Lower leg skin (tissue), 4 donors: ENCODE measurements around the gene KCNC3. TPM values are rescaled to one million over a fixed set of nuclear protein-coding genes. Genes with fewer than 3 reads are reported as not detected.
A peak's percentile ranks its signal among the peaks of the same experiment; 100 is the strongest.

Experiments
- DNase-seq, 2 donors: peaks; one replicate each; pipeline ENCODE4 v3.0.0-alpha.2; 2019; ENCODE audit warnings: low spot score in 2 of 2
- H3K4me3 ChIP-seq: fragments of 200-600 bp; sonication (generic); 2 replicates; pipeline ENCODE4 v1.5.1; 2017; ENCODE audit warnings: mild to moderate bottlenecking, low read depth; ENCODE audit not compliant: poor library complexity, severe bottlenecking
- CTCF ChIP-seq, 3 donors: fragments of 450-650 bp; IDR thresholded peaks; one replicate each; pipeline ENCODE4 v1.5.1; 2016; ENCODE audit warnings: antibody characterized with exemption in 3 of 3, mild to moderate bottlenecking in 3 of 3, moderate library complexity in 2 of 3
- POLR2A ChIP-seq, 2 donors: fragments of 450-650 bp; IDR thresholded peaks; one replicate each; pipeline ENCODE4 v1.6.1; 2016 to 2017; ENCODE audit warnings: antibody characterized with exemption in 2 of 2, mild to moderate bottlenecking in 1 of 2, moderate library complexity in 1 of 2
- WGBS, 2 donors: methylation state at CpG; one replicate each; pipeline ENCODE4 v1.1.5; 2018; 5-methylcytosine and 5-hydroxymethylcytosine counted together
- intact Hi-C: fragments of 100-400 bp; cut with DNase I; formaldehyde crosslinking; loops from one replicate; pipeline ENCODE4 v1.15.0; 2023; ENCODE audit warnings: low total_unique reads
- total RNA-seq, 4 donors: library from RNA; depleted of rRNA; stranded (reverse); fragments of >200 nt; gene quantifications; one replicate each; pipeline ENCODE4 v1.1.0, GENCODE V29; 2016

The KCNC3 gene
- total RNA-seq = 1 to 10 TPM in 3 of 4 donors, under 1 TPM in 1; 0.53 to 2.0 (median 1.7) TPM

DNA sequence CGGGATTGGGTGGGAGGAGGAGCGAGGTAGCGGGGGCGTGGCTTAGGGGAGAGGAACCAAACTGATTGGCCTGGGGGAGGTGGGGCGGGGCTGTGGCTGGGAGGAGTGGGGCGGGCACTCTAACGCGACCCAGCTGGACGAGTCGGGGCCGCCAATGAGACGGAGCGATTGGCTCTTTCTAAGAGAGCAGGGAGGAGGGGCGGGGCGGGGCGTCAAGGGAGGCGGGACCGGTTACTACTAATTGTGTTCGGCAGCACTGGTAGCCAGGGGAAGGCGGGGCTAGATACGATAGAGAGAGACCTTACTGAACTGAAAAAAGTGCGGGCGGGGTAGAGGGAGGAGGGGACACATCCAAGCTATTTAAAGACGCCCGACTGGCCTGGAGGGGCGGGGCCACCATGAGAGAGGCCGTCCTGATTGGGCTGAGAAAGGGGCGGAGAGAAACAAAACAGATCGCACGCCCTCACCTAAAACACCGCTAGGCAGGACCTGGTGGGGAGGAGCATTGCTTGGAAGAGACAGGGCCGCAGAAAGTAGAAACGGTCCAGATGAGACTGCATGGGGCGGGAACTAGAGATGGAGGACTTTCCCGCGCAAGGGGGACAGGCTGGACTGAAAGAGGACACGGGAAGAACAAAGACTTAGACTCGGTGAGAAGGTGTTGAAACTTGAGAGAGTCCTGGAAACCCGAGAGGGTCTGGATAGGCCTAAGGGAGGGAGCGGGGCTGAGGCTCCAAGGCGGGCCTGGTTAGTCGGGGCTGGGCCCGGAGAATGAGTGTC lies at the start of gene KCNC3:
KCNC3 (minus strand) TSS at position 232 of the 780 bp plus-strand sequence. CDS start 295 bp downstream, outside the sequence.
- 2% methylated on average over 39 to 40 of the region's 43 CpGs for WGBS, 2 donors
- H3K4me3 ChIP-seq = no peak within 1 kb of the TSS
- TF ChIP-seq POLR2A (IDR thresholded peaks at IDR 0.05) (no peak), CTCF (IDR thresholded peaks at IDR 0.05) (no peak)
- intact Hi-C loops = no loop called here
- DNase-seq = peak; percentile 99 to 100

- intact Hi-C loops = no loop called here
- 92 to 97% methylated on average over 5 to 10 of the region's 10 CpGs for WGBS, 2 donors
- H3K4me3 ChIP-seq = no peak overlapping the region
- DNase-seq = no peak
- TF ChIP-seq CTCF (IDR thresholded peaks at IDR 0.05) = no peak
- TF ChIP-seq POLR2A (IDR thresholded peaks at IDR 0.05) = no peak
These were observed 49.7 kb upstream of the KCNC3 start for GRCh38 chr19:50378863-50379236.

DNA sequence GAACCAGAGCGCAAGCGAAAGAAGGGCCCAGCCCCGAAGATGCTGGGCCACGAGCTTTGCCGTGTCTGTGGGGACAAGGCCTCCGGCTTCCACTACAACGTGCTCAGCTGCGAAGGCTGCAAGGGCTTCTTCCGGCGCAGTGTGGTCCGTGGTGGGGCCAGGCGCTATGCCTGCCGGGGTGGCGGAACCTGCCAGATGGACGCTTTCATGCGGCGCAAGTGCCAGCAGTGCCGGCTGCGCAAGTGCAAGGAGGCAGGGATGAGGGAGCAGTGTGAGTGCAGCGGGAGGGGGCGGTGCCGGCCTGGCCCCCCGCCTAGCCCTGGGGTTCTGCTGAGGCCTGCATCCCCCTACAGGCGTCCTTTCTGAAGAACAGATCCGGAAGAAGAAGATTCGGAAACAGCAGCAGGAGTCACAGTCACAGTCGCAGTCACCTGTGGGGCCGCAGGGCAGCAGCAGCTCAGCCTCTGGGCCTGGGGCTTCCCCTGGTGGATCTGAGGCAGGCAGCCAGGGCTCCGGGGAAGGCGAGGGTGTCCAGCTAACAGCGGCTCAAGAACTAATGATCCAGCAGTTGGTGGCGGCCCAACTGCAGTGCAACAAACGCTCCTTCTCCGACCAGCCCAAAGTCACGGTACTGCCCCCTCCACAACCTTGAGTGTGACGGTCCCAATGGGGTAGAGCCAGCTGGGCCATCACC lies 49.1 kb upstream of the KCNC3 start:
- no peak for TF ChIP-seq POLR2A (IDR thresholded peaks at IDR 0.05)
- no peak for TF ChIP-seq CTCF (IDR thresholded peaks at IDR 0.05)
- intact Hi-C loops = no loop called here
- DNase-seq = no peak
- no peak overlapping the region for H3K4me3 ChIP-seq
- 90% methylated on average over 32 to 34 of the region's 36 CpGs for WGBS, 2 donors

DNA sequence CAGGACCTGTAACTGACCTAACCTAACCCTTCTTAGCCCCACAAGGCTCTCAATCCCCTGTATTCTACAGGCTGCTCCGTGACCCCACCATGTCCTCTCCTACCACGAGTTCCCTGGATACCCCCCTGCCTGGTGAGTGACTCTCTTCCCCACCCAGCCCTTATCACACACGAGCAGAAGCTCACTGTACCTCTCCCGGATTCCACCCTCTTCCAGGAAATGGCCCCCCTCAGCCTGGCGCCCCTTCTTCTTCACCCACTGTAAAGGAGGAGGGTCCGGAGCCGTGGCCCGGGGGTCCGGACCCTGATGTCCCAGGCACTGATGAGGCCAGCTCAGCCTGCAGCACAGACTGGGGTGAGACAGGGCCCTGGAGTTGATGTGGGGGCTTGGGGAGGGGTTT lies 48.3 kb upstream of the KCNC3 start:
- no peak for TF ChIP-seq POLR2A (IDR thresholded peaks at IDR 0.05)
- TF ChIP-seq CTCF (IDR thresholded peaks at IDR 0.05) = no peak
- intact Hi-C loops = no loop called here
- WGBS, 2 donors = 73 to 83% methylated on average over 9 of the region's 9 CpGs
- no peak overlapping the region for H3K4me3 ChIP-seq
- no peak for DNase-seq

GRCh38 chr19:50377051-50377461 lies 47.9 kb upstream of the KCNC3 start:
- intact Hi-C loops = no loop called here
- 46% methylated on average over 7 of the region's 7 CpGs for WGBS, 2 donors

More at GRCh38 chr19:50377051-50377461, 47.9 kb upstream of the KCNC3 start:
- DNase-seq = no peak
- H3K4me3 ChIP-seq = no peak overlapping the region
- TF ChIP-seq POLR2A (IDR thresholded peaks at IDR 0.05) = no peak
- TF ChIP-seq CTCF (IDR thresholded peaks at IDR 0.05) = no peak
